Upper lobe of left lung (tissue), 4 donors: ENCODE data around the gene AKAP10.

ENCODE experiments used
- CTCF ChIP-seq, 6 experiments: fragments of 450-650 bp in 4 of 6; fragments of 200-600 bp in 2 of 6; sonication (generic) in 2 of 6; IDR thresholded peaks; one replicate each; pipeline ENCODE4 v1.5.1; 2016 to 2019; ENCODE audit warnings: antibody characterized with exemption in 6 of 6
- POLR2AphosphoS5 ChIP-seq, 2 donors: sonication (generic); formaldehyde crosslinking; IDR thresholded peaks; one replicate each; pipeline ENCODE4 v1.5.1; 2017; ENCODE audit warnings: antibody characterized with exemption in 2 of 2

GRCh38 chr17:19883537-19884215 lies 94.0 kb downstream of the AKAP10 start:
- TF ChIP-seq POLR2AphosphoS5 (IDR thresholded peaks at IDR 0.05) (no peak), CTCF (IDR thresholded peaks at IDR 0.05) (no peak)
